Myometrial cell (primary cell): ENCODE measurements around the gene GALNT17. TPM values are rescaled to one million over a fixed set of nuclear protein-coding genes. Genes with fewer than 3 reads are reported as not detected.

ENCODE experiments used
- total RNA-seq: library from RNA; depleted of rRNA; stranded (reverse); fragments of >200 nt; gene quantifications from 2 replicates; pipeline ENCODE4 v1.2.3, GENCODE V29; 2015

The GALNT17 gene
- total RNA-seq, result not detected in 2 replicates

GRCh38 chr7:71132127-71132376, at the start of gene GALNT17:
TSS of gene GALNT17 (plus strand) at chr7:71132144.

